ENCODE results near the gene FOS. TPM values are rescaled to one million over a fixed set of nuclear protein-coding genes. Genes with fewer than 3 reads are reported as not detected.

FOS gene
- total and polyA plus RNA-seq, 2 of the 4 experiments (the other 2 are of a cell fraction): 53.6 to 171 TPM

- Histone ChIP-seq H3K56ac (ENCODE audit: extremely low read depth, insufficient read depth, low read length) (no peak overlapping the region), H3K9me3 (ENCODE audit: control insufficient read depth, insufficient read depth, low read length) (no peaks in the 10 kb centered on the region), H2BK120ac (ENCODE audit: low read depth, low read length) (no peak overlapping the region), H2AK9ac (replicated peaks; ENCODE audit: low read depth, low read length, poor library complexity) (no peak overlapping the region), H4K8ac (ENCODE audit: low read depth in 2 of 2, low read length in 2 of 2) (no peak overlapping the region), H2AFZ (replicated peaks; ENCODE audit: low read length, poor library complexity) (peak overlapping the region; percentile 82), H2BK20ac (ENCODE audit: low read depth, low read length) (no peak overlapping the region), H4K91ac (ENCODE audit: insufficient read depth, low read depth, low read length) (no peak overlapping the region), H3K23ac (ENCODE audit: low read depth, low read length) (no peak overlapping the region), H3K9me1 (ENCODE audit: insufficient read depth, low read length) (peaks cover 7% of the 10 kb centered on the region), H3K27ac (ENCODE audit: insufficient read depth, low read length) (no peak overlapping the region), H3K79me1 (ENCODE audit: low read depth in 1 of 2, low read length in 2 of 2) (no peaks in the 10 kb centered on the region), H3K18ac (ENCODE audit: low read depth, low read length) (no peak overlapping the region), H3K14ac (replicated peaks; ENCODE audit: low read depth, low read length) (no peak overlapping the region), H3K36me3 (ENCODE audit: control insufficient read depth, insufficient read depth, low read length) (no peaks in the 10 kb centered on the region), H2BK5ac (ENCODE audit: low read depth, low read length, poor library complexity, severe bottlenecking) (no peak overlapping the region), H2AK5ac (ENCODE audit: low read depth, low read length) (no peak overlapping the region), H3K4ac (ENCODE audit: low read depth, low read length) (no peak overlapping the region), H3K9ac (ENCODE audit: low read depth, low read length) (no peak overlapping the region), H3K4me1 (ENCODE audit: control insufficient read depth, insufficient read depth, low read length) (peaks cover 7% of the 10 kb centered on the region), H3K27me3 (ENCODE audit: control insufficient read depth, insufficient read depth, low read length) (no peaks in the 10 kb centered on the region), H4K20me1 (ENCODE audit: insufficient read depth, low read length) (no peaks in the 10 kb centered on the region), H3K4me2 (ENCODE audit: low read depth, low read length) (no peak overlapping the region), H3K4me3 (ENCODE audit: insufficient read depth, low read depth, low read length) (no peak overlapping the region), H2BK15ac (ENCODE audit: low read depth, low read length) (no peak overlapping the region), H4K5ac (ENCODE audit: low read depth, low read length) (no peak overlapping the region)
- TF ChIP-seq SMC3 (IDR thresholded peaks at IDR 0.05; ENCODE audit: low read depth, low read length) (no peak), POLR2A (IDR thresholded peaks at IDR 0.05; ENCODE audit: low read depth, low read length) (no peak), NFE2L2 (IDR thresholded peaks at IDR 0.05; ENCODE audit: low read depth, low read length) (no peak)
- POLR2A ChIA-PET (ENCODE audit: unreplicated experiment): no interaction called here
- BruUV-seq (replicated peaks): no TSS peak
- intact Hi-C loops (cut with micrococcal nuclease) (no loop called here), in situ Hi-C loops (cut with MboI; ENCODE audit: low sequenced_read_pairs) (no loop called here), dilution Hi-C loops (cut with HindIII; ENCODE audit: low sequenced_read_pairs, unreplicated experiment) (no loop called here)
- no peak for ATAC-seq (ENCODE audit: low read depth)
- CTCF ChIA-PET: no interaction called here
- WGBS, 2 experiments (ENCODE audit: extremely low coverage in 2 of 2, insufficient read length in 1 of 2): 93% methylated on average over 3 of the region's 6 CpGs; no CpG with 5 or more reads in 1 of the 2 experiments
- DNase-seq: no peak
Observed at GRCh38 chr14:75236467-75236866, 42.2 kb upstream of the FOS start.

Measured in IMR-90 (cell line).